HG03064 (cell line): Measurements from ENCODE around the gene PSAPL1.

ENCODE experiments used
- ATAC-seq: cut with Tn5 transposase; IDR thresholded peaks from one replicate; pipeline ENCODE4 v1.9.1; 2021; ENCODE audit warnings: low read depth; ENCODE audit not compliant: unreplicated experiment

Gene PSAPL1

GRCh38 chr4:7384003-7384928 is 50.5 kb downstream of the PSAPL1 start:
- ATAC-seq = no peak

- no peak for ATAC-seq
Observed at GRCh38 chr4:7383266-7383665, 51.5 kb downstream of the PSAPL1 start.

- ATAC-seq = no peak
Observed at GRCh38 chr4:7382634-7383014, 52.1 kb downstream of the PSAPL1 start.

- no peak for ATAC-seq
Observed at GRCh38 chr4:7381890-7382633, 52.7 kb downstream of the PSAPL1 start.

- no peak for ATAC-seq
Observed at GRCh38 chr4:7381221-7381889, 53.4 kb downstream of the PSAPL1 start.
